Measurements from ENCODE around the gene CPLX3.
A peak's percentile ranks its signal among the peaks of the same experiment; 100 is the strongest.

CPLX3 gene

DNA sequence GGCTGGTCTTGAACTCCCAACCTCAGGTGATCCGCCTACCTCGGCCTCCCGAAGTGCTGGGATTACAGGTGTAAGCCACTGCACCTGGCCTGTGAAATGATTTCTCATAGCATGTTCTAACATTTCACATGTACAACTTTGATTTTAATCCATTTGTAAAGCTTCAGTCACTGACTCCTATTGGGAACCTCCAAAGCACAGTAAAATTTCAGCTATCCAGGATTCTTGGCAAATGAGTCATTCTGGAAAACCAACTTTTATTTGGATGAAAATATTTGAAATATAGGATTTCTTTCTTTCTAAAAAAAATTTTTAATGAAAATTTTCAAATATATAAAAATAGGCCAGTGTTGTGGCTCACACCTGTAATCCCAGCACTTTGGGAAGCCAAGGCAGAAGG lies 16.5 kb upstream of the CPLX3 start:
- no peak for TF ChIP-seq CTCF (IDR thresholded peaks at IDR 0.05; ENCODE audit: low read depth, low read length)
- DNase-seq (ENCODE audit: low read depth in 2 of 2): no peak
- no peak overlapping the region for H3K4me3 ChIP-seq (replicated peaks in 1 of 2; ENCODE audit: low read depth in 2 of 2, low read length in 2 of 2)

DNA sequence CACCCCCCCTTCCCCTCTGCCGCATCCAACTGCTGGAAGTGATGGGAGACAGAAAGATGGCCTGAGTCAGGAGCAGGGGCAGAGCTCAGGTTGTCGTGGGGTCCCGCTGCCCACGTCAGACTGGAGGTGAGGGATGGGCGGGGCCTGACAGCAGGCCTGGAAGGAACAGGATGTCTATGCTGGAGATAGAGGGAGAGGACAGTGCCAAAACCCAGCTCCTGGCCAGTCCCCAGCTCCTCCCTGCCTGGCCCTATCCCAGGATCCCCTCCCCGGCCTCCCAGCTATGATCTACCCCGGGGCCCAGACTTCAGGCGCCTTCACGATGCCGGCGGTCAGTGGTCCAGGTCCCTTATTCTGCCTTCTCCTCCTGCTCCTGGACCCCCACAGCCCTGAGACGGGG lies 13.9 kb upstream of the CPLX3 start, which contains the start of gene LMAN1L:
LMAN1L (plus strand) TSS at position 303 of the 400 bp plus-strand sequence; CDS start at position 323, 20 bp downstream.
- no peak within 1 kb of the TSS for H3K4me3 ChIP-seq (replicated peaks in 1 of 2; ENCODE audit: low read depth in 2 of 2, low read length in 2 of 2)
- no peak for TF ChIP-seq CTCF (IDR thresholded peaks at IDR 0.05; ENCODE audit: low read depth, low read length)
- peak in 1 of 2 donors; percentile 47 for DNase-seq (ENCODE audit: low read depth in 2 of 2)

DNA sequence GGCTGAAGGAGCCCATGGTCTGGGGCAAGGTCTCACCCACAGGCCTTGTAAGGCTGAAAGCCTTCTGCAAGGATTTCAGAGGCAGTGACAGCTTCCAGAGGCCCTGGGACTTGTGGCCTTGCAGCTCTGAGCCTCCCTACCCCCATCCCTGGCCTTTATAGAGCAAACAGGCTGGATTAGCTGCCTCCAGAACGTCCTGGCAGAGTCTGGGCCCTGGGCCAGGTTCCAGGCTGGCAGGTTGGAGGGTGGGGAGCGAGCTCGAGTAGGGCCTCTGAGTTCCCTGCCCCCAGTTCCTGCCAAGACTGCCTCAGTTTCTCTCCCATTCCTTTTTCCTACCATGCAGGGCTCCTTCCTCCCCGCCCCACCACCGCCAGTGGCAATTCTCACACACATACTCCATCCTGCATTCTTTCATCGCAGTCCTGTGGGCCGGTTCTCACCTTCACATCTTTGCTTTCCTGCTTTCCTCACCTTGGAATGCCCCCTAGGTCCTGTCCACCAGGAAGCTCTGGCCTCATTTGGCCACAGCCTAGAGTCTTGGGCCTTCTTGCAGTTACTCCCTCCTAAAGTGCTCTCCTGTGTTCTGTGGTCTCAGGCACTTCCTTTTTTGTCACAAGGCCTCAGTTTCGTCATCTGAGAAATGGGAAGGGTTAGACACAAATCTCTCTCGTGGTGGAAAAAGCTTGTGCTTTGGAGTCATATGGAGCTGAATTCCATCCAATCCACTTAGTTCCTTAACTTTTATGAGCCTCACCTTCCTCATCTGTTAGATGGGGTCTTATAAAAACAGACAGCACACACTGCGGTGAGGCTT lies 11.1 kb upstream of the CPLX3 start:
- TF ChIP-seq CTCF (IDR thresholded peaks at IDR 0.05; ENCODE audit: low read depth, low read length): no peak
- no peak for DNase-seq (ENCODE audit: low read depth in 2 of 2)

GRCh38 chr15:74815961-74816360 lies 10.5 kb upstream of the CPLX3 start:
- no peak overlapping the region for H3K4me3 ChIP-seq (replicated peaks in 1 of 2; ENCODE audit: low read depth in 2 of 2, low read length in 2 of 2)
- TF ChIP-seq CTCF (IDR thresholded peaks at IDR 0.05; ENCODE audit: low read depth, low read length): no peak
- no peak for DNase-seq (ENCODE audit: low read depth in 2 of 2)

More for the DNA sequence above, 11.1 kb upstream of the CPLX3 start:
- no peak overlapping the region for H3K4me3 ChIP-seq (replicated peaks in 1 of 2; ENCODE audit: low read depth in 2 of 2, low read length in 2 of 2)

- TF ChIP-seq CTCF (IDR thresholded peaks at IDR 0.05; ENCODE audit: low read depth, low read length): no peak
- DNase-seq (ENCODE audit: low read depth in 2 of 2): no peak
- H3K4me3 ChIP-seq (replicated peaks in 1 of 2; ENCODE audit: low read depth in 2 of 2, low read length in 2 of 2): no peak overlapping the region
These were observed 9.6 kb upstream of the CPLX3 start for GRCh38 chr15:74816624-74817369.

GRCh38 chr15:74817370-74817737 lies 9.1 kb upstream of the CPLX3 start:
- no peak overlapping the region for H3K4me3 ChIP-seq (replicated peaks in 1 of 2; ENCODE audit: low read depth in 2 of 2, low read length in 2 of 2)
- peak; percentile 41 for TF ChIP-seq CTCF (IDR thresholded peaks at IDR 0.05; ENCODE audit: low read depth, low read length)
- peak; percentile 26 to 30 for DNase-seq (ENCODE audit: low read depth in 2 of 2)
